Measurements from ENCODE around the gene HMGXB4. TPM values are rescaled to one million over a fixed set of nuclear protein-coding genes. Genes with fewer than 3 reads are reported as not detected.
A peak's percentile ranks its signal among the peaks of the same experiment; 100 is the strongest.

Gene HMGXB4
- total RNA-seq (2014; rRNA removed; shearing (Covaris generic)) (33.1 and 34.7 TPM in 2 replicates), polyA plus RNA-seq (2016; fragmentation: Nextera tagmentation; extraction: Ambion mirVana) (56.7 and 64.9 TPM in 2 replicates)
- long read RNA-seq, transcript HMGXB4-203 (4 exons, 1,257 nt): major isoform, 9 of 27 reads
- long read RNA-seq, transcript HMGXB4-204 (5 exons, 1,325 nt): minor isoform, 5 of 27 reads
- long read RNA-seq, partial matches to known transcripts: 13 of 27 reads
- long read RNA-seq, other reads (novel, unspliced or antisense): 0 of 27 reads

GRCh38 chr22:35257321-35258190 lies at the start of gene HMGXB4:
HMGXB4 (plus strand) TSS chr22:35257493; CDS start chr22:35262391, 4,898 bp downstream.
- H3F3A ChIP-seq (replicated peaks; ENCODE audit: low read depth): no peaks in the 10 kb centered on the region
- Mint-ChIP-seq H3K9me3 (no peaks in the 10 kb centered on the region; the same call in 2 of the 3 replicates), H3K4me1 (peaks cover 17% of the 10 kb centered on the region), H3K27me3 (ENCODE audit: insufficient read depth, low read depth, poor library complexity) (peaks cover 6% of the 10 kb centered on the region), H3K4me3 (peak within 1 kb of the TSS; percentile 95), H3K36me3 (ENCODE audit: low read depth) (peaks cover 11% of the 10 kb centered on the region), H3K27ac (peak within 1 kb of the TSS; percentile 95)
- H3K4me1 ChIP-seq (ENCODE audit: insufficient read depth): peaks cover 3% of the 10 kb centered on the region
- ATAC-seq (peak; percentile 89), DNase-seq (ENCODE audit: low spot score) (peak; percentile 96)
- no peaks in the 10 kb centered on the region for H3K9me2 ChIP-seq (ENCODE audit: insufficient read depth)
- peaks cover 48% of the 10 kb centered on the region for H3K79me2 ChIP-seq (replicated peaks; ENCODE audit: insufficient read depth)
- no peaks in the 10 kb centered on the region for H3K27me3 ChIP-seq (ENCODE audit: insufficient read depth)
- H4K20me1 ChIP-seq (replicated peaks; ENCODE audit: insufficient read depth): peaks cover 12% of the 10 kb centered on the region; the same call in 1 of the 2 replicates
- H3K27ac ChIP-seq (ENCODE audit: low read depth): peak within 1 kb of the TSS; percentile 61
- TF ChIP-seq CREB1 (CRISPR knock-in tag; IDR thresholded peaks at IDR 0.05; ENCODE audit: low read depth) (peak; percentile 56; the same call in 1 of the 2 replicates), REST (IDR thresholded peaks at IDR 0.05; ENCODE audit: unreplicated experiment) (no peak), STAT1 (IDR thresholded peaks at IDR 0.05; ENCODE audit: unreplicated experiment) (no peak), POLR2AphosphoS5 (IDR thresholded peaks at IDR 0.05; ENCODE audit: low read depth) (peak; percentile 66), ETS1 (IDR thresholded peaks at IDR 0.05) (peak; percentile 49; the same call in 1 of the 2 replicates), CTCF (conservative IDR thresholded peaks at IDR 0.05; ENCODE audit: low read depth in 2 of 2) (no peak), ZNF462 (CRISPR knock-in tag; IDR thresholded peaks at IDR 0.05) (no peak), ZNF331 (CRISPR knock-in tag; IDR thresholded peaks at IDR 0.05; ENCODE audit: low read depth) (no peak)
- H3K36me3 ChIP-seq (ENCODE audit: insufficient read depth): no peaks in the 10 kb centered on the region
- H3K4me3 ChIP-seq: peak within 1 kb of the TSS; percentile 68
- peak within 1 kb of the TSS; percentile 87 for H3K4me2 ChIP-seq
- H2AFZ ChIP-seq: peak within 1 kb of the TSS; percentile 93
